Measurements from ENCODE around the gene CYRIA.

Gene CYRIA

DNA sequence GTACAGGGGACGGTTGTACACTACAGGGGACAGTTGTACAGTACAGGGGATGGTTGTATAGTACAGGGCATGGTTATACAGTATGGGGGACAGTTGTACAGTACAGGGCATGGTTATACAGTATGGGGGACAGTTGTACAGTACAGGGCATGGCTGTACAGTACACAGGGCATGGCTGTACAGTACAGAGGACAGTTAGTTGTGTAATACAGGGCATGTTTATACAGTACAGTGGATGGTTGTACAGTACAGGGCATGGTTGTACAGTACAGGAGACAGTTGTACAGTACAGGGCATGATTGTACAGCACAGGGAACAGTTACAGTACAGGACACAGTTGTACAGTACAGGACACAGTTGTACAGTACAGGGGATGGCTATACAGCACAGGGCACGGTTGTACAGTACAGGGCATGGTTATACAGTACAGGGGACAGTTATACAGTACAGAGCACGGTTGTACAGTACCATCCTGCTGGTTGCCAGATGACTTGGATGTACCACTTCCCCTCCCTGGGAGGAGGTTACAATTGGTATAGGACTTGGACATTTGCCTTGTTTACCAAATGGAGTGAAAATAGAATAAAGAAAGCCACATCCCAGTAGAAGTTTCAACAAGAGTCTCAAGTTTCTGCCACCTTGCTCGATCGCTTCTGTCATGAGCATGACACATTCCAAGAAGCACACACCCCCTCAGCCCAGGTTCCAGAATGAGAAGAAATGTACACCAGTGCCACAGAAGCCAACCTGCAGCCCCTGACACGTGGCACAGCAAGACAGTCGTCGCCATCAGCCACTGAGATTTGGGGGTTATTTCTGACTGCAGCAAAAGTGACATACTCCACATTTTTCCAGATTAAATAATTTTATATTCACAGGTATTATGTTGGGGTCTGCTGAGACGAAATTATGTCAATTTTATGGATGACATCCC is 16.0 kb downstream of the CYRIA start:
- in situ Hi-C loops (cut with HindIII; ENCODE audit: low sequenced_read_pairs): no loop called here
- no peak overlapping the region for H3K4me3 ChIP-seq (ENCODE audit: low read depth, low read length)
- no peak for DNase-seq (ENCODE audit: low read depth)
- TF ChIP-seq, protein P1, sequence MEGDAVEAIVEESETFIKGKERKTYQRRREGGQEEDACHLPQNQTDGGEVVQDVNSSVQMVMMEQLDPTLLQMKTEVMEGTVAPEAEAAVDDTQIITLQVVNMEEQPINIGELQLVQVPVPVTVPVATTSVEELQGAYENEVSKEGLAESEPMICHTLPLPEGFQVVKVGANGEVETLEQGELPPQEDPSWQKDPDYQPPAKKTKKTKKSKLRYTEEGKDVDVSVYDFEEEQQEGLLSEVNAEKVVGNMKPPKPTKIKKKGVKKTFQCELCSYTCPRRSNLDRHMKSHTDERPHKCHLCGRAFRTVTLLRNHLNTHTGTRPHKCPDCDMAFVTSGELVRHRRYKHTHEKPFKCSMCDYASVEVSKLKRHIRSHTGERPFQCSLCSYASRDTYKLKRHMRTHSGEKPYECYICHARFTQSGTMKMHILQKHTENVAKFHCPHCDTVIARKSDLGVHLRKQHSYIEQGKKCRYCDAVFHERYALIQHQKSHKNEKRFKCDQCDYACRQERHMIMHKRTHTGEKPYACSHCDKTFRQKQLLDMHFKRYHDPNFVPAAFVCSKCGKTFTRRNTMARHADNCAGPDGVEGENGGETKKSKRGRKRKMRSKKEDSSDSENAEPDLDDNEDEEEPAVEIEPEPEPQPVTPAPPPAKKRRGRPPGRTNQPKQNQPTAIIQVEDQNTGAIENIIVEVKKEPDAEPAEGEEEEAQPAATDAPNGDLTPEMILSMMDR (IDR thresholded peaks at IDR 0.05; ENCODE audit: low read depth, low read length, missing control alignments): no peak

DNA sequence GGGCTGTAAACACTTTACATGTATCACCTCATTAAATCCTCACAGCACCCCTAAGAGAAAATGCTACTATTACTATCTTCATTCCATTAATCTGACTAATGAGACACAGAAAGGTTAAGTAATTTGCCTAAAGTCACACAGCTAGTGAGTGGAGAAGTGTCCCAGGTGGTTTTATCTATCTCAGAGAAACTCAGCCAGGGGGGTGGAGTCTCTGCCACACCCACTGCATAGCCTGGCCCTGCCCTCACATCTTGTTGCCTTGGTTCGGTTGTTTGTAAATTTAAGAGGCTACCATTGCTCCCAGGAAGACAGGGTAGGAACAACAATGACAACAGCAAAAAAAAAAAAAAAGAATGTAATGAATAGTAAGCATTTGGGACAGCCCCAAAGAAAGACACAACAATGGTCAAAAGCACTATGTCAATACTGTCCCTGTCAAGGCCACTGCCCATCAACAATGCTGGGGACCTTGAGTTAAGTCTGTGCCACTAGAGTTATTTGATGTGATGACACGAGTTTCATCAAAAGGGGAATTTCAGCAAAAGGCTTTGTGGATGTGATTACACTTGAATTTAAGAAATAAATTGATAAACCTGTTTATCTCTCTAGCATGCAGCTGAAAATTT is 17.5 kb downstream of the CYRIA start:
- no peak overlapping the region for H3K4me3 ChIP-seq (ENCODE audit: low read depth, low read length)
- in situ Hi-C loops (cut with HindIII; ENCODE audit: low sequenced_read_pairs): no loop called here
- TF ChIP-seq, protein P1 (IDR thresholded peaks at IDR 0.05; ENCODE audit: low read depth, low read length, missing control alignments): no peak
- DNase-seq (ENCODE audit: low read depth): no peak

DNA sequence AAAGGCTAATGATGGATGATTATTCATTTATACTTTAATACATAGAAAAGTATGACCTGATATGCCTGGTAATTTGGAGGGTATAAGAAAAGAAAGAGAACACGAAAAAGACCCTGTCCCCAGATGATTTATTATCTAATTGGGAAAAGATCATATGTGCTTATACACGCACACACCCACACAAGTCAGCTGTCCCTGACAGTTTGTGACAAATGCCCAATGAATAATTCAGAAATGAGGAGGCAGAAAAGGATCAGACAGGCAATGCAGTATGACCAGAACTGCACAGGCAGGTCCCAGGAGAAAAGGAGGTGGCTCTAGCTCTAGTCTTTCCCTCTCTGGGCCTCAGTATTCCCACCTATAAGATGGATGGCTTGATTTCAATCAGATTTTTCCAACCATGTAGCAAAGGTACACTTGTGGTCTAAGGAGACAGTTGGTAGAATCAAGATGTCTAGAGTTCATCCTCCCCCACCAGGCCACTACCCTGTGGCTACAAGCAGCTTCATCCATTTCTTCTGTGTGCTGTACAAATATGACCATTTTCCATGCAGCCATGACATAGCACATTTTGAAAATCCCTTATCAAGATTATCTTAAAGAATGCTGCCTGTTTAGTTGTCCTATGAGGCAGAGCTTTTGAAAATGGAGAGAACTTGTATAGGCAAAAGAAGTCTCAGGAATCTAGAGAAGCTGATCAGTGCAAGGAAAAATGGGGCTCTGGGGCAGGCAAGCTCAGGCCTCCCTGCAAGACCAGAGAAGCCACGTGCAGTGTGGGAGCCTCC is 19.7 kb downstream of the CYRIA start:
- TF ChIP-seq, protein P1 (IDR thresholded peaks at IDR 0.05; ENCODE audit: low read depth, low read length, missing control alignments): no peak
- DNase-seq (ENCODE audit: low read depth): no peak
- in situ Hi-C loops (cut with HindIII; ENCODE audit: low sequenced_read_pairs): no loop called here
- H3K4me3 ChIP-seq (ENCODE audit: low read depth, low read length): no peak overlapping the region

DNA sequence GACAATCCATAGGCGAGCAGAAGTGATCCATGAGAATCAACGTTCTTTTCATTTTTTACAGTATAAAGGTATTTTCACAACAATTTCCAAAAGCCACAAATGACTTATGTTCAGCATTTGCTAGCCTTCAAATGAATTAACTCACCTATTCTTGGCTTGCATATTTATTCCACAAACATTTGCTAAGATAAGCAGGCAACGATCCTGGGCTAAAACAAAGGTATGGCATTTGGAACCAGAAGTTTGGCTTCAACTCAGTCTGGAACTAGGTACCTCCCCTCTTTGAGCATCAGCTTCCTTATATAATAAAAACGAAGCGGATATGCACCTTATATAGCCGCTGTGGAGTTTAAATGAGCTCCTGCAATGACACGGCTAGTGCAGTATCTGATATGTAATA is 20.5 kb downstream of the CYRIA start:
- TF ChIP-seq, protein P1 (IDR thresholded peaks at IDR 0.05; ENCODE audit: low read depth, low read length, missing control alignments): no peak
- in situ Hi-C loops (cut with HindIII; ENCODE audit: low sequenced_read_pairs): no loop called here
- no peak overlapping the region for H3K4me3 ChIP-seq (ENCODE audit: low read depth, low read length)
- DNase-seq (ENCODE audit: low read depth): no peak

DNA sequence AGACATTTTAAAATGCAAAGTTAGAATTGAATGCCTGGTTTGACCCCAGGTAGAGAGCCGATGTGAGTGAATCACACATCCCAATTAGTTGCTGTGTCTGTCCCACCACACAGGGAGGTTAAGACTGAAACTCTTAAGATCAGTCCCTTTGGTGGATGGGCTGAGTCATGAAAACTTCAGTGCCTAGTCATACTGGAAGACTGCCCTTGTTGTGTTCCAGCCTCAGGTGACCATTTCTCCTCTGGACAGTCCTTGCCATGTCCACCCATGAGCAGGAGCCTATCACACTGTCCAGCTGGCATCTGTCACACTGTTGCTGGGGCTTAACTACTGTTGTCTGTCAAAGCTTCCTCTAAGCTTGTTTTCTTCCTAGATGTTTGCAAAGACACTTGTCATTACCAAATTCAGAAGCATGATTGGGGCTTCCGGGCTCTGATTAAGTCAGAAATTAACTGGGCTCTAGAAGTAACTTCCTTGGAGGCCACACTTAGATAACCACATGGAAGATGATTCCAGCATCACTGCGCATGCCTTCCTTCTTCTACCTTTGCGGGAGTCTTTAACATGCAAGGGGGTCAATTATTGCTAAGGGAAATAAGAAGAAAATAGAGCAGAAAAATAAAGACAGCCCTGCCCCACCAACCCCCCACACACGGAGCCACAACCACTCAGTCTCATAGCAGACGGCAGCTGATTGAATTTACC is 21.3 kb downstream of the CYRIA start:
- in situ Hi-C loops (cut with HindIII; ENCODE audit: low sequenced_read_pairs): no loop called here
- no peak for DNase-seq (ENCODE audit: low read depth)
- TF ChIP-seq, protein P1 (IDR thresholded peaks at IDR 0.05; ENCODE audit: low read depth, low read length, missing control alignments): no peak
- H3K4me3 ChIP-seq (ENCODE audit: low read depth, low read length): no peak overlapping the region

DNA sequence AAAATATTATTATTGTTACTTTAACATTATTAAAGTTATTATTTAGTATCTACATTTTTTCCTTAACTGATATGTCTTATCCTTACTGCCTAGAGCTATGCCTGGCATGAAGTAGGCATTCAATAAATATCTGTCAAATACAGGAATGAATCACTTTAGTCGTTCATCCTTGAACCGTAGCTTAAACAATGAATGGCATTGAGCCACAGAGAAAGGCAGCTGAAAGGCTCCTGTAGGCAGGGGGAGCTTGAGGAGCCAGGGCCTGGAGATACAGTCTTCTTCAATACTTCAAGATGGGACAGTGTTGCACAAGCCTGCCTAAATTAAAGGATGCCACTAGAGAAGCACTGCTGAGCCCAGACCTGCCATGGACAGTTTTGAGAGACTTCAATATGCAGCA is 22.5 kb downstream of the CYRIA start:
- TF ChIP-seq, protein P1 (IDR thresholded peaks at IDR 0.05; ENCODE audit: low read depth, low read length, missing control alignments): no peak
- in situ Hi-C loops (cut with HindIII; ENCODE audit: low sequenced_read_pairs): no loop called here
- no peak overlapping the region for H3K4me3 ChIP-seq (ENCODE audit: low read depth, low read length)
- no peak for DNase-seq (ENCODE audit: low read depth)
